GM18868 (cell line): ENCODE measurements around the gene PARN.
"Not testable (repeated sequence)": the region's sequence is repeated elsewhere in the genome, so short reads cannot be mapped to it uniquely, and the experiment has no call there.

Experiments used
- ATAC-seq: cut with Tn5 transposase; IDR thresholded peaks from one replicate; pipeline ENCODE4 v1.9.1; 2021; ENCODE audit warnings: mild to moderate bottlenecking, moderate library complexity; ENCODE audit not compliant: unreplicated experiment

The PARN gene

GRCh38 chr16:14634389-14634725, 4.3 kb upstream of the PARN start:
- no peak for ATAC-seq

- peak; percentile 78 for ATAC-seq
Observed at GRCh38 chr16:14632693-14633569, 2.9 kb upstream of the PARN start, which contains the start of gene BFAR. Gene BFAR, plus strand, starts transcription at chr16:14632951. Its CDS starts 11,396 bp downstream, at chr16:14644347.

- not testable (repeated sequence) for ATAC-seq
Observed at GRCh38 chr16:14630620-14631330, 715 bp upstream of the PARN start.

- no peak for ATAC-seq
Observed at GRCh38 chr16:14629612-14629918, 495 bp downstream of the PARN start.

- no peak for ATAC-seq
Observed at GRCh38 chr16:14628806-14629611, 1.1 kb downstream of the PARN start.

GRCh38 chr16:14627078-14627477, 3.0 kb downstream of the PARN start:
- ATAC-seq = no peak

GRCh38 chr16:14618566-14618965, 11.5 kb downstream of the PARN start:
- no peak for ATAC-seq

GRCh38 chr16:14616280-14616679, 13.8 kb downstream of the PARN start:
- ATAC-seq = no peak

- ATAC-seq = no peak
Observed at GRCh38 chr16:14613991-14614390, 16.1 kb downstream of the PARN start.

GRCh38 chr16:14611660-14612059, 18.4 kb downstream of the PARN start:
- no peak for ATAC-seq

GRCh38 chr16:14609716-14610115, 20.3 kb downstream of the PARN start:
- no peak for ATAC-seq

- no peak for ATAC-seq
Observed at GRCh38 chr16:14608604-14609003, 21.5 kb downstream of the PARN start.

- peak; percentile 47 for ATAC-seq
Observed at GRCh38 chr16:14608111-14608566, 21.9 kb downstream of the PARN start.

GRCh38 chr16:14606102-14606501, 24.0 kb downstream of the PARN start:
- no peak for ATAC-seq

GRCh38 chr16:14602443-14602963, 27.6 kb downstream of the PARN start:
- no peak for ATAC-seq

GRCh38 chr16:14600164-14600563, 29.9 kb downstream of the PARN start:
- no peak for ATAC-seq

- ATAC-seq = no peak
Observed at GRCh38 chr16:14586637-14587305, 43.3 kb downstream of the PARN start.

GRCh38 chr16:14585287-14585686, 44.8 kb downstream of the PARN start:
- ATAC-seq = no peak

- ATAC-seq = not testable (repeated sequence)
Observed at GRCh38 chr16:14580926-14581325, 49.1 kb downstream of the PARN start.

GRCh38 chr16:14579266-14579665, 50.8 kb downstream of the PARN start:
- no peak for ATAC-seq

- ATAC-seq = no peak
Observed at GRCh38 chr16:14576532-14576931, 53.5 kb downstream of the PARN start.
